Measurements from ENCODE around the gene FRY. TPM values are rescaled to one million over a fixed set of nuclear protein-coding genes. Genes with fewer than 3 reads are reported as not detected.
A peak's percentile ranks its signal among the peaks of the same experiment; 100 is the strongest.

Gene FRY
- total RNA-seq, 1 experiment from 2014 or later = 5.3 TPM

GRCh38 chr13:32024750-32025149, 6.8 kb upstream of the FRY start:
- Mint-ChIP-seq H3K36me3 (no peaks in the 10 kb centered on the region), H3K4me3 (no peak overlapping the region), H3K27me3 (ENCODE audit: low read depth) (no peaks in the 10 kb centered on the region), H3K27ac (no peak overlapping the region), H3K4me1 (peaks cover 29% of the 10 kb centered on the region), H3K9me3 (no peaks in the 10 kb centered on the region)
- ChIA-PET CTCF (interaction anchor here (0.7 kb wide), 1 partner anchor 23 kb away, joined by 7 read pairs; no protein-coding TSS in a partner anchor), POLR2A (no interaction called here)
- DNase-seq (ENCODE audit: low spot score) (no peak), ATAC-seq (peak; percentile 30; the same call in 1 of the 2 replicates)
- no peak for TF ChIP-seq PRRX2 (CRISPR knock-in tag; IDR thresholded peaks at IDR 0.05)
- TF ChIP-seq ZNF671 (CRISPR knock-in tag; IDR thresholded peaks at IDR 0.05) = no peak
- TF ChIP-seq NFYB (CRISPR knock-in tag; conservative IDR thresholded peaks at IDR 0.05; ENCODE audit: low read depth) = no peak
- no peak for TF ChIP-seq NR2C2 (CRISPR knock-in tag; IDR thresholded peaks at IDR 0.05)
- no peak for TF ChIP-seq CREB1 (CRISPR knock-in tag; IDR thresholded peaks at IDR 0.05)
- no peak for TF ChIP-seq ZNF532 (CRISPR knock-in tag; IDR thresholded peaks at IDR 0.05; ENCODE audit: borderline replicate concordance)
- TF ChIP-seq SMAD3 (CRISPR knock-in tag; IDR thresholded peaks at IDR 0.05; ENCODE audit: borderline replicate concordance) = no peak
- no peak for TF ChIP-seq SOX15 (CRISPR knock-in tag; IDR thresholded peaks at IDR 0.05)
- no peak for TF ChIP-seq ZNF263 (CRISPR knock-in tag; IDR thresholded peaks at IDR 0.05; ENCODE audit: low read depth)
- no peak for TF ChIP-seq RELA (CRISPR knock-in tag; IDR thresholded peaks at IDR 0.05; ENCODE audit: borderline replicate concordance)
- no peak for TF ChIP-seq OVOL2 (CRISPR knock-in tag; IDR thresholded peaks at IDR 0.05; ENCODE audit: borderline replicate concordance)
- TF ChIP-seq GRHL2 (CRISPR knock-in tag; IDR thresholded peaks at IDR 0.05; ENCODE audit: insufficient replicate concordance, severe bottlenecking) = no peak
- TF ChIP-seq, protein P1, sequence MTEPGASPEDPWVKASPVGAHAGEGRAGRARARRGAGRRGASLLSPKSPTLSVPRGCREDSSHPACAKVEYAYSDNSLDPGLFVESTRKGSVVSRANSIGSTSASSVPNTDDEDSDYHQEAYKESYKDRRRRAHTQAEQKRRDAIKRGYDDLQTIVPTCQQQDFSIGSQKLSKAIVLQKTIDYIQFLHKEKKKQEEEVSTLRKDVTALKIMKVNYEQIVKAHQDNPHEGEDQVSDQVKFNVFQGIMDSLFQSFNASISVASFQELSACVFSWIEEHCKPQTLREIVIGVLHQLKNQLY (CRISPR knock-in tag; IDR thresholded peaks at IDR 0.05) = no peak
- no peak for TF ChIP-seq ZNF425 (CRISPR knock-in tag; conservative IDR thresholded peaks at IDR 0.05)
- TF ChIP-seq ZNF219 (CRISPR knock-in tag; IDR thresholded peaks at IDR 0.05; ENCODE audit: borderline replicate concordance) = no peak
- no peak for TF ChIP-seq ZBTB43 (CRISPR knock-in tag; IDR thresholded peaks at IDR 0.05)
- TF ChIP-seq E2F5 (CRISPR knock-in tag; IDR thresholded peaks at IDR 0.05) = no peak
- TF ChIP-seq USF1 (CRISPR knock-in tag; IDR thresholded peaks at IDR 0.05) = no peak
- no peak for TF ChIP-seq RORB (CRISPR knock-in tag; IDR thresholded peaks at IDR 0.05)

Measured in WTC11 (cell line).